T-cell (primary cell): Measurements from ENCODE around the gene RB1. TPM values are rescaled to one million over a fixed set of nuclear protein-coding genes. Genes with fewer than 3 reads are reported as not detected.

Experiments used
- ATAC-seq, 4 experiments: fragments of 200-7000 bp in 3 of 4; fragments of 150-1000 bp in 1 of 4; cut with Tn5 transposase; replicated peaks in 1 of 4; 1 replicate in 3 of 4; 2 replicates in 1 of 4; pipeline ENCODE4 v1.10.0; 2021; ENCODE audit warnings: moderate library complexity in 3 of 4, mild to moderate bottlenecking in 2 of 4, moderate number of reproducible peaks in 1 of 4
- CTCF ChIA-PET, 2 donors: fragments of 300-600 bp; sonication (Branson Sonifier 250); formaldehyde crosslinking; loops; one replicate each; lab custom pipeline; 2022; ENCODE audit warnings: antibody characterized with exemption in 2 of 2; lab: Charles Lee
- POLR2A ChIA-PET, 2 donors: fragments of 300-600 bp; sonication (Branson Sonifier 250); formaldehyde crosslinking; loops; one replicate each; lab custom pipeline; 2022; ENCODE audit warnings: antibody characterized with exemption in 2 of 2; lab: Charles Lee
- DNase-seq, 35 experiments: peaks; one replicate each; pipeline versions ENCODE4 v3.0.0 to v3.0.0-alpha.2; 2013 to 2023
- H3K27ac ChIP-seq: one replicate; pipeline ENCODE4 v1.5.1; 2013; ENCODE audit warnings: low read length
- H3K27me3 ChIP-seq, 2 experiments: replicated peaks in 1 of 2; 1 replicate in 1 of 2; 2 replicates in 1 of 2; pipeline versions ENCODE4 v1.6.1 to v1.7.0; 2013; ENCODE audit warnings: low read length in 1 of 2, mixed read lengths in 1 of 2; ENCODE audit not compliant: control insufficient read depth in 2 of 2, insufficient read depth in 2 of 2; ENCODE audit errors: extremely low read depth in 1 of 2
- H3K36me3 ChIP-seq, 2 donors: 1 replicate in 1 of 2; 2 replicates in 1 of 2; pipeline versions ENCODE4 v1.6.1 to v1.7.0; 2013; ENCODE audit warnings: low read length in 1 of 2; ENCODE audit not compliant: control insufficient read depth in 2 of 2, insufficient read depth in 1 of 2; ENCODE audit errors: extremely low read depth in 1 of 2
- H3K4me1 ChIP-seq, 2 experiments: 1 replicate in 1 of 2; 2 replicates in 1 of 2; pipeline versions ENCODE4 v1.6.1 to v1.7.0; 2013; ENCODE audit warnings: low read length in 2 of 2, mixed read lengths in 1 of 2; ENCODE audit not compliant: insufficient read depth in 2 of 2, control insufficient read depth in 1 of 2; ENCODE audit errors: extremely low read depth in 1 of 2
- H3K4me3 ChIP-seq, 2 donors: 1 replicate in 1 of 2; 2 replicates in 1 of 2; pipeline versions ENCODE4 v1.5.1 to v1.7.0; 2013; ENCODE audit warnings: mild to moderate bottlenecking in 2 of 2, low read length in 1 of 2, moderate library complexity in 1 of 2; ENCODE audit not compliant: control insufficient read depth in 1 of 2; ENCODE audit errors: extremely low read depth in 1 of 2
- H3K9me3 ChIP-seq: 2 replicates; pipeline ENCODE4 v1.7.0; 2013
- H3K27ac Mint-ChIP-seq, 2 donors: one replicate each; pipeline ENCODE4 v1.8.0; 2020 to 2021; ENCODE audit warnings: mild to moderate bottlenecking in 2 of 2, mixed read lengths in 2 of 2
- H3K27me3 Mint-ChIP-seq, 2 donors: one replicate each; pipeline ENCODE4 v1.8.0; 2021 to 2022; ENCODE audit warnings: mixed read lengths in 2 of 2
- H3K36me3 Mint-ChIP-seq: one replicate; pipeline ENCODE4 v1.8.0; 2021; ENCODE audit warnings: mixed read lengths
- H3K4me1 Mint-ChIP-seq, 3 donors: one replicate each; pipeline ENCODE4 v1.8.0; 2020 to 2022; ENCODE audit warnings: mixed read lengths in 3 of 3, mild to moderate bottlenecking in 1 of 3
- H3K4me3 Mint-ChIP-seq, 3 donors: one replicate each; pipeline ENCODE4 v1.8.0; 2020 to 2022; ENCODE audit warnings: mild to moderate bottlenecking in 3 of 3, mixed read lengths in 3 of 3, moderate library complexity in 3 of 3
- H3K9me3 Mint-ChIP-seq, 3 donors: one replicate each; pipeline ENCODE4 v1.8.0; 2020 to 2022; ENCODE audit warnings: mixed read lengths in 3 of 3
- WGBS: methylation state at CpG from one replicate; pipeline ENCODE4 v1.1.5; 2013; ENCODE audit warnings: missing lambda C conversion rate; ENCODE audit not compliant: insufficient coverage; 5-methylcytosine and 5-hydroxymethylcytosine counted together
- total RNA-seq, 35 experiments: library from RNA in 6 of 35; stranded (reverse) in 6 of 35; fragments of 120-200 nt in 1 of 35; gene quantifications; one replicate each; pipeline versions ENCODE4 v1.2.1 to v1.2.4 and lab custom pipeline; 2013 to 2026

RB1 gene
- total RNA-seq, 5 donors from 2014 or later (not counting 1 experiment from before 2014, with no cell fraction given), result 17.8 to 26.6 (median 24.0) TPM

DNA sequence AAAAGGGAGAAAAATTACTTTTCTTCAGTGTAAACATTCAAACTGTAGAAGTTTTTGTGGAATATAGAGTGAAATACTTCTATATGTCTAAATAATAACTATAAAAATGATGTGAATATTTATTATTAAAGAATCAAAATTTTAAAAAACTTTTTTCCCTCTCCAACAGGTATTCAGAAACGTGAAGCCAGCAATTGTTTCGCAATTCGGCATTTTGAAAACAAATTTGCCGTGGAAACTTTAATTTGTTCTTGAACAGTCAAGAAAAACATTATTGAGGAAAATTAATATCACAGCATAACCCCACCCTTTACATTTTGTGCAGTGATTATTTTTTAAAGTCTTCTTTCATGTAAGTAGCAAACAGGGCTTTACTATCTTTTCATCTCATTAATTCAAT, 42.6 kb upstream of the RB1 start:
- Mint-ChIP-seq H3K27ac (no peak overlapping the region), H3K27me3 (no peaks in the 10 kb centered on the region), H3K4me3 (no peak overlapping the region), H3K4me1 (peaks cover 72 to 80% (median 74%) of the 10 kb centered on the region in 3 donors), H3K36me3 (peaks cover 73% of the 10 kb centered on the region), H3K9me3 (no peaks in the 10 kb centered on the region)
- ChIA-PET CTCF (no interaction called here), POLR2A (no interaction called here)
- no CpG with 5 or more reads among the region's 4 CpGs for WGBS
- ATAC-seq (no peak), DNase-seq (no peak)
- Histone ChIP-seq H3K36me3 (peaks cover 0 to 63% of the 10 kb centered on the region in 2 donors), H3K27me3 (no peaks in the 10 kb centered on the region), H3K9me3 (no peaks in the 10 kb centered on the region), H3K27ac (no peak overlapping the region), H3K4me3 (no peak overlapping the region), H3K4me1 (peaks cover 11 to 29% of the 10 kb centered on the region in 2 experiments)

DNA sequence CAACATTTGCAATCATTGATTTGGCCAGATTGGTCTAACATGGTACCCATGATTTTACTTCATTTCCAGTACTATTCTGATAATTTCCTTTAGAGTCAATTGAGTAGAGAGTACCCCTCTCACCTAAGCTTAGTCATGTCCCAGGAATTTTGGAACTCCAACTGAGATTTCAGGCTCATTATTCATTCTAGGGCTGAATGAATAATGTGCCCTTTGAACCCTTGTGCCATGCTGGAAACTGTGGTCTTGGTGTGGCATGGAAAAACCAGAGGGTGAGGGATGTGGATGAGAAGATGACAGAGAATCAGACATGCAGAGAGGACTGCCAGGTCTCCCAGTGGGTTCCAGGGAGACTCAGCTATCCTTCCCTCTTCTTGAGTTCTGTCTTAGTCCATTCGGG, 40.4 kb upstream of the RB1 start:
- peak overlapping the region in 1 of 2 donors; percentile 14 for H3K27ac Mint-ChIP-seq
- Histone ChIP-seq H3K36me3 (peaks cover 0 to 40% of the 10 kb centered on the region in 2 donors), H3K4me3 (no peak overlapping the region), H3K27ac (no peak overlapping the region), H3K27me3 (no peaks in the 10 kb centered on the region), H3K9me3 (no peaks in the 10 kb centered on the region), H3K4me1 (peaks cover 11 to 29% of the 10 kb centered on the region in 2 experiments)
- no peak for DNase-seq
- ATAC-seq, result no peak
- ChIA-PET CTCF (interaction anchor here in 1 of 2 donors (0.6 kb wide), 1 partner anchor 982 kb away, joined by 3 read pairs; no protein-coding TSS in a partner anchor), POLR2A (interaction anchor here in 1 of 2 donors (0.5 kb wide), 1 partner anchor 10 kb away, joined by 3 read pairs; no protein-coding TSS in a partner anchor)
- peaks cover 66 to 72% (median 68%) of the 10 kb centered on the region in 3 donors for H3K4me1 Mint-ChIP-seq
- H3K9me3 Mint-ChIP-seq, result no peaks in the 10 kb centered on the region
- H3K36me3 Mint-ChIP-seq, result peaks cover 68% of the 10 kb centered on the region
- no peaks in the 10 kb centered on the region for H3K27me3 Mint-ChIP-seq
- peak overlapping the region in 1 of 3 donors; percentile 2 for H3K4me3 Mint-ChIP-seq
- WGBS, result 100% methylated on average over 1 of the region's 1 CpG

GRCh38 chr13:48264058-48264457, 39.5 kb upstream of the RB1 start:
- H3K27me3 Mint-ChIP-seq, result no peaks in the 10 kb centered on the region
- H3K4me1 ChIP-seq, result peaks cover 11 to 29% of the 10 kb centered on the region in 2 experiments
- ChIA-PET POLR2A (no interaction called here), CTCF (interaction anchor here in 1 of 2 donors (1.5 kb wide), 1 partner anchor 8 kb away, joined by 5 read pairs; no protein-coding TSS in a partner anchor)
- peak overlapping the region in 1 of 2 donors; percentile 64 for H3K27ac Mint-ChIP-seq
- H3K27me3 ChIP-seq, result no peaks in the 10 kb centered on the region
- no peak overlapping the region for H3K4me3 Mint-ChIP-seq
- ATAC-seq, result no peak
- H3K9me3 Mint-ChIP-seq, result no peaks in the 10 kb centered on the region
- H3K27ac ChIP-seq, result no peak overlapping the region
- peaks cover 0 to 32% of the 10 kb centered on the region in 2 donors for H3K36me3 ChIP-seq
- peaks cover 67% of the 10 kb centered on the region for H3K36me3 Mint-ChIP-seq
- DNase-seq, result no peak
- no peak overlapping the region for H3K4me3 ChIP-seq
- H3K9me3 ChIP-seq, result no peaks in the 10 kb centered on the region
- 100% methylated on average over 1 of the region's 2 CpGs for WGBS
- peaks cover 64 to 69% (median 67%) of the 10 kb centered on the region in 3 donors for H3K4me1 Mint-ChIP-seq

GRCh38 chr13:48265217-48265815, 38.2 kb upstream of the RB1 start:
- POLR2A ChIA-PET, result interaction anchor here (0.6 kb wide), 2 partner anchors 139 to 322 kb away, joined by 3 to 6 read pairs; no protein-coding TSS in a partner anchor
- CTCF ChIA-PET, result interaction anchor here in 1 of 2 donors (1.5 kb wide), 1 partner anchor 9 kb away, joined by 5 read pairs; no protein-coding TSS in a partner anchor
- ATAC-seq (peak; percentile 37 to 72 (median 48)), DNase-seq (peak in 6 of 35 experiments; percentile 2 to 20 (median 6))
- H3K27ac Mint-ChIP-seq, result peak overlapping the region; percentile 78 to 82
- no peaks in the 10 kb centered on the region for H3K9me3 ChIP-seq
- H3K4me1 Mint-ChIP-seq, result peaks cover 60 to 62% (median 62%) of the 10 kb centered on the region in 3 donors
- H3K27ac ChIP-seq, result peak overlapping the region; percentile 35
- H3K4me3 Mint-ChIP-seq, result peak overlapping the region in 1 of 3 donors; percentile 27
- no peaks in the 10 kb centered on the region for H3K27me3 Mint-ChIP-seq
- H3K36me3 Mint-ChIP-seq, result peaks cover 60% of the 10 kb centered on the region
- no peaks in the 10 kb centered on the region for H3K9me3 Mint-ChIP-seq
- peaks cover 0 to 25% of the 10 kb centered on the region in 2 donors for H3K36me3 ChIP-seq
- 33% methylated on average over 8 of the region's 8 CpGs for WGBS
- H3K27me3 ChIP-seq, result no peaks in the 10 kb centered on the region
- no peak overlapping the region for H3K4me3 ChIP-seq
- H3K4me1 ChIP-seq, result peaks cover 11 to 29% of the 10 kb centered on the region in 2 experiments

DNA sequence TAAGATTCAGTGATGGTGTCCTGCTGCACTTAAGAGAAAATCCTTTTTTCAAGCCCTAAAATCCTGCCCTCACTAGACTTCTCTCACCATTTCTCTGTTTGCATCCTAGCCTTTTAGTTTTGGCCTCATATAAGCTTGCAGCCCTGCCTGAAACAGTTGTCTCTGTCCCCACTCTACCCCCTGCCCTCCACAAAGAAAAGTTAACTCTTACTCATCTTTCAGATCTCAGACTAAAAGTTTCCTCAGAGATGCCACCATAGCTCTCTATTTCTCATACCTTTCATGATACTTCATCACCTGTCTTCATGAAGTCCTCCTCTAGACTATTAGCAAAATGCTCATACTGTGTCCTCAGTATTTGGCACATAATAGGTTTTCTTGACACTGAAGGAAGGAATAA, 37.4 kb upstream of the RB1 start:
- POLR2A ChIA-PET, result interaction anchor here in 1 of 2 donors (0.5 to 0.6 kb wide), 2 partner anchors 23 to 136 kb away, joined by 3 to 6 read pairs; no protein-coding TSS in a partner anchor

GRCh38 chr13:48266701-48267639, 36.6 kb upstream of the RB1 start:
- WGBS, result 100% methylated on average over 2 of the region's 2 CpGs
- Histone ChIP-seq H3K4me1 (peaks cover 11 to 29% of the 10 kb centered on the region in 2 experiments), H3K27ac (no peak overlapping the region), H3K27me3 (no peaks in the 10 kb centered on the region), H3K36me3 (peaks cover 0 to 22% of the 10 kb centered on the region in 2 donors), H3K9me3 (no peaks in the 10 kb centered on the region), H3K4me3 (no peak overlapping the region)
- H3K4me1 Mint-ChIP-seq, result peaks cover 51 to 54% (median 53%) of the 10 kb centered on the region in 3 donors
- ATAC-seq (no peak), DNase-seq (no peak)
- peak overlapping the region; percentile 35 to 70 for H3K27ac Mint-ChIP-seq
- H3K36me3 Mint-ChIP-seq, result peaks cover 51% of the 10 kb centered on the region
- no peaks in the 10 kb centered on the region for H3K9me3 Mint-ChIP-seq
- H3K4me3 Mint-ChIP-seq, result no peak overlapping the region
- H3K27me3 Mint-ChIP-seq, result no peaks in the 10 kb centered on the region
- ChIA-PET POLR2A (interaction anchor here in 1 of 2 donors (0.6 kb wide), 2 partner anchors 13 to 136 kb away, joined by 4 to 6 read pairs; no protein-coding TSS in a partner anchor), CTCF (no interaction called here)

More for the DNA sequence above, 37.4 kb upstream of the RB1 start:
- Histone ChIP-seq H3K27me3 (no peaks in the 10 kb centered on the region), H3K9me3 (no peaks in the 10 kb centered on the region), H3K4me3 (no peak overlapping the region), H3K4me1 (peaks cover 11 to 29% of the 10 kb centered on the region in 2 experiments), H3K27ac (peak overlapping the region; percentile 35), H3K36me3 (peaks cover 0 to 23% of the 10 kb centered on the region in 2 donors)
- DNase-seq (no peak), ATAC-seq (no peak)
- peaks cover 53 to 57% (median 56%) of the 10 kb centered on the region in 3 donors for H3K4me1 Mint-ChIP-seq
- no peaks in the 10 kb centered on the region for H3K9me3 Mint-ChIP-seq
- peak overlapping the region; percentile 35 to 70 for H3K27ac Mint-ChIP-seq
- H3K27me3 Mint-ChIP-seq, result no peaks in the 10 kb centered on the region
- peaks cover 53% of the 10 kb centered on the region for H3K36me3 Mint-ChIP-seq
- no peak overlapping the region for H3K4me3 Mint-ChIP-seq
- CTCF ChIA-PET, result interaction anchor here in 1 of 2 donors (0.5 kb wide), 1 partner anchor 197 kb away, joined by 3 read pairs; no protein-coding TSS in a partner anchor
